Measurements from ENCODE around the gene PRR4. TPM values are rescaled to one million over a fixed set of nuclear protein-coding genes. Genes with fewer than 3 reads are reported as not detected.

Gene PRR4
- total and polyA plus RNA-seq, 2 donors (not counting 3 experiments of a cell fraction or from before 2014, with no cell fraction given): 2.4 to 2.8 TPM

GRCh38 chr12:10863512-10864218 lies 14.4 kb upstream of the PRR4 start:
- ChIA-PET CTCF (no interaction called here), POLR2A (no interaction called here)
- Histone ChIP-seq H3K4me1 (ENCODE audit: control insufficient read depth, extremely low read depth, insufficient read depth, low read length) (no peaks in the 10 kb centered on the region), H3K9me3 (replicated peaks; ENCODE audit: control insufficient read depth, insufficient read depth, low read length) (no peaks in the 10 kb centered on the region), H3K79me2 (ENCODE audit: control insufficient read depth, insufficient read depth, low read length) (no peaks in the 10 kb centered on the region), H3K9me1 (replicated peaks; ENCODE audit: control insufficient read depth, extremely low read depth, insufficient read depth, low read length) (no peaks in the 10 kb centered on the region), H3K27ac (ENCODE audit: insufficient read depth, low read depth, low read length) (no peak overlapping the region), H4K20me1 (replicated peaks; ENCODE audit: control insufficient read depth, extremely low read depth, insufficient read depth, low read length) (no peaks in the 10 kb centered on the region), H2AFZ (ENCODE audit: low read depth, low read length) (no peak overlapping the region), H3K4me2 (ENCODE audit: insufficient read depth, low read length) (no peak overlapping the region), H3K27me3 (ENCODE audit: control insufficient read depth in 2 of 2, insufficient read depth in 2 of 2, low read length in 2 of 2) (no peaks in the 10 kb centered on the region), H3K4me3 (replicated peaks in 1 of 3; ENCODE audit: insufficient read depth in 1 of 3, low read depth in 1 of 3, low read length in 3 of 3) (no peak overlapping the region), H3K36me3 (ENCODE audit: control insufficient read depth in 2 of 2, extremely low read depth in 1 of 2, insufficient read depth in 2 of 2, low read length in 2 of 2) (no peaks in the 10 kb centered on the region), H3K9ac (replicated peaks; ENCODE audit: extremely low read depth, insufficient read depth, low read length) (no peak overlapping the region)
- no peak for TF ChIP-seq MYC (IDR thresholded peaks at IDR 0.05; ENCODE audit: low read depth, low read length)
- TF ChIP-seq JUN (IDR thresholded peaks at IDR 0.05; ENCODE audit: borderline replicate concordance, insufficient read depth, insufficient read length, low read depth): no peak
- TF ChIP-seq, protein P1, sequence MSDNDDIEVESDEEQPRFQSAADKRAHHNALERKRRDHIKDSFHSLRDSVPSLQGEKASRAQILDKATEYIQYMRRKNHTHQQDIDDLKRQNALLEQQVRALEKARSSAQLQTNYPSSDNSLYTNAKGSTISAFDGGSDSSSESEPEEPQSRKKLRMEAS (IDR thresholded peaks at IDR 0.05; ENCODE audit: insufficient read depth, insufficient read length): no peak
- TF ChIP-seq EZH2 (IDR thresholded peaks at IDR 0.05; ENCODE audit: borderline replicate concordance, low read depth, low read length, severe bottlenecking): no peak
- no peak for TF ChIP-seq GATA2 (IDR thresholded peaks at IDR 0.05; ENCODE audit: insufficient read depth, insufficient read length, low read depth, low read length)
- TF ChIP-seq, protein P2, sequence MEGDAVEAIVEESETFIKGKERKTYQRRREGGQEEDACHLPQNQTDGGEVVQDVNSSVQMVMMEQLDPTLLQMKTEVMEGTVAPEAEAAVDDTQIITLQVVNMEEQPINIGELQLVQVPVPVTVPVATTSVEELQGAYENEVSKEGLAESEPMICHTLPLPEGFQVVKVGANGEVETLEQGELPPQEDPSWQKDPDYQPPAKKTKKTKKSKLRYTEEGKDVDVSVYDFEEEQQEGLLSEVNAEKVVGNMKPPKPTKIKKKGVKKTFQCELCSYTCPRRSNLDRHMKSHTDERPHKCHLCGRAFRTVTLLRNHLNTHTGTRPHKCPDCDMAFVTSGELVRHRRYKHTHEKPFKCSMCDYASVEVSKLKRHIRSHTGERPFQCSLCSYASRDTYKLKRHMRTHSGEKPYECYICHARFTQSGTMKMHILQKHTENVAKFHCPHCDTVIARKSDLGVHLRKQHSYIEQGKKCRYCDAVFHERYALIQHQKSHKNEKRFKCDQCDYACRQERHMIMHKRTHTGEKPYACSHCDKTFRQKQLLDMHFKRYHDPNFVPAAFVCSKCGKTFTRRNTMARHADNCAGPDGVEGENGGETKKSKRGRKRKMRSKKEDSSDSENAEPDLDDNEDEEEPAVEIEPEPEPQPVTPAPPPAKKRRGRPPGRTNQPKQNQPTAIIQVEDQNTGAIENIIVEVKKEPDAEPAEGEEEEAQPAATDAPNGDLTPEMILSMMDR (IDR thresholded peaks at IDR 0.05; ENCODE audit: extremely low read depth in 1 of 2, insufficient read depth in 1 of 2, low read depth in 1 of 2, low read length in 2 of 2): no peak
- TF ChIP-seq POLR2AphosphoS5 (IDR thresholded peaks at IDR 0.05; ENCODE audit: insufficient read depth, low read depth, low read length): no peak
- TF ChIP-seq FOS (IDR thresholded peaks at IDR 0.05; ENCODE audit: borderline replicate concordance, insufficient read depth, low read length): no peak
- TF ChIP-seq POLR2A (IDR thresholded peaks at IDR 0.05; ENCODE audit: low read depth, low read length): no peak
- dilution Hi-C loops (cut with MboI; ENCODE audit: extremely low pct_ligation_motif_present, low sequenced_read_pairs) (no loop called here), intact Hi-C loops (cut with micrococcal nuclease) (no loop called here)
- FAIRE-seq (no peak), DNase-seq (ENCODE audit: low read depth, low spot score) (no peak)
- BruUV-seq (replicated peaks): no TSS peak

All from endothelial cell of umbilical vein (primary cell).